Dedifferentiated amniotic fluid mesenchymal stem cell (primary cell): ENCODE results near the gene TMEM52B.
"Not testable (repeated sequence)": the region's sequence is repeated elsewhere in the genome, so short reads cannot be mapped to it uniquely, and the experiment has no call there.

Source experiments
- DNase-seq: peaks from one replicate; pipeline ENCODE4 v3.0.0-alpha.2; 2016; ENCODE audit errors: extremely low spot score

Gene TMEM52B

DNA sequence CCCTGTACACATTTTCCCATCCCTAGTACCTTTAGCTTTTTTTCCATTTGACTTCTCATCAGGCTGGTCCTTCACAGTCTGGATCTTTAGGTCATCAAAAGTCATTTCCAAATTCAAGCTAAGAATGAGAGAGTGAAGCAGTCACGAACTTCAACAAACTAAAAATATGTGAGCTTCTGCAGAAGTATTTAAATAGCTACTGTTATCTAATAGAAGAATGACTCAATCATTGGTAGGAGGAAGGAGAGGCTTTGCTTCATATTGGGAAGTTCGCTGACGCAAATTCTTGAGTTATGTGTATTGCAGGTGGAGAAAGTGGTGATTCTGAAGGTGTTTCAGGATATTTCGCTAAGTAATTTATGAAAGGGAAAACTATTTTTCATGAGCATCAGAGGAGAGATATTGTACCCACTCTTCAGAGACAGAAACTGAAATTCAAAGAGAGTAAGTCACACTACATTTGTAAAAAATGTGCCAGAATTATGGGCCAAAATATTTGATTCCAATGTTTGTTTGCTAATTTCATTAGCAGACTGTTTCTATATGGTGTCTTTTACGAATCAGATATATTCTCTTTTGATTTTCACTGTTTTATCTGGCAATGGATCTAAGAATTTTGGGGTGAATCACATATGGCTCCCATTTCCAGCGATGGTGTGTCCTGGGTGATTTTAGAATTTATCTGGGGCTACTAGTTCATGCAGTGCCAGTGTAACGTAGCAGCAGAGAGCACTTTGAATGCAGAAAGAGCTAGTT, 6.7 kb upstream of the TMEM52B start, which contains the start of gene OLR1:
TSS of gene OLR1 (minus strand) at position 160 of the 756 bp plus-strand sequence. CDS start at position 105, 55 bp downstream.
- no peak for DNase-seq

DNA sequence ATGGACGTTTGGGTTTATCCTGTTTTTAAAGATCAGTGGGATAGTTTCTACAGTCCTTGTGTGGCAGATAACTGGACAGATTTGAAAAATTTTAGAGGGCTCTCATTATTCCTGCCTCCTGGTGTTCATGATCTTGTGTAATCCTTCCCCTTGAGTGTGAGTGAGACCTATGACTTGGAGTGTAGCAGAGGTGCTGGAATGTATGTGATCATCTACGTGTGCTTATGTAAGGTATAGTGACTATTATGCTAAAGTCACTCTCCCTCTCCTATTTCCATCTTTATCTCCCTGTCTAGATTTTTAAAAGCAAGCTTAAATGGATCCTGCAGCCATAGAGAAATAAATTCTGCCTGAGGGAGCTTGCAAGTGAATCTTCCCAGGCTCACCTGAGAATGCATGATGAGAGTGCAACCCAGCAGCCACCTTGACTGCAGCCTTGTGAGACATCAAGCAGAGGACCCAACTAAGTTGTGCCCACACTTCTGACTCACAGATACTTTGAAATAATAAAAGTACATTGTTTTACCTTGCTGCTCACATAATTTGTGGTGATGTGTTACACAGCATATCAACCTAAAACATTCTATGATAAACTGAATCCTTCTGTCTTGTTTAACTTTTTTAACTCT, 3.7 kb upstream of the TMEM52B start:
- no peak for DNase-seq

DNA sequence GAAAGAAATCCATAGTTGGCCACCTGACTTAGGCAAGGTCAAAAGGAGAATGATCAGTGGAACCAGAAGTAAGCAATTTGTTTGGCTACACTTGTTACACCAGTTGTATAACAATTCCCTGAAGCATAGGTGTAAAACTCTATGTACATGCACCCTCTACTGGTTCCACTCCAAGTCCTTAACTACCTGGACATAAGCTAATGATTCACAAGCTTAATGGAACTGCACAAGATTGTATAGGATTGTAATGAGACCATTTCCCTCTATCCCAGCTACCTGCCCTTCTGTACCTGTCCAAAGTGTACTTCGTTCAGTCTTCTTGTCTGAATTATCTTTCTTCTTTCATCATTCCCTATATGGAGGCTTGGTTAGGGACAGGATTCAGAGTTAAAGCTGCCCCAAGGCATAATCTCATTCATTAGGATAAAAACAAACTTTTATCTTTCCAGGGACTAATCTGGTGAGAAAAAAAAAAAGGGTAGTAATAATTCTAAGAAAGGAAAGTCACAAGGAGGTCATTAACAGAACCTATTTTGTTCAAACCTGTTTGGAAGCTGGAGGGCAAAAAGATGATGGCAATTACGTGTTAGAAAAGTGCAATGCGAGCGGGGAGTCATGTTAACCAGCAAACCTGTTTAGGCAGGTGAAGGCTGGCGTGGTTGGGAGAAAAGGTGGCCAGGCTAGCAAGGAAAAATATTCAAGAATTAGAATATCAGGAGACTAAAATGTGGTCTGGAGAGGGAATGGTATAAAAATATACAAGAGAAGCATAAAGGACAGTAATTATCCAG, 2.8 kb upstream of the TMEM52B start:
- DNase-seq: no peak

DNA sequence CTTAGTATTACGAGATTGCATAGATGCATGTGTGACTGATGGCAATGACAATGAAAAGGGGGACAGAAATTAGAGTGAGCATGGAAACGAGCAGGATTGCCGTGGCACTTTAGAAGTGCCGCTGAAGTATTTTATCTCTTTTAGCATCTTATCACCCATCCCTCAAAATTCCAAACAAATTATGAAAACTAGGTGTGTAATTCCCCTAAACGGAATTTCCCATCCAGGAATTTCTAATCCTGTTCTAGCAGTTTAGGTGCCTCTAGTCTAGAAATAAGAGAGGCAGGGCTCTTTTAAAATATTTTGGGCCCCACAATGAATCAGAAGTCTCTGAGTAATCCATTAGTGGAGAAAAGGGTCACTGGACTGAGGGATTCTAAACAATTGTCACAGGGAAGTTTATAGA, 947 bp downstream of the TMEM52B start:
- DNase-seq: no peak

DNA sequence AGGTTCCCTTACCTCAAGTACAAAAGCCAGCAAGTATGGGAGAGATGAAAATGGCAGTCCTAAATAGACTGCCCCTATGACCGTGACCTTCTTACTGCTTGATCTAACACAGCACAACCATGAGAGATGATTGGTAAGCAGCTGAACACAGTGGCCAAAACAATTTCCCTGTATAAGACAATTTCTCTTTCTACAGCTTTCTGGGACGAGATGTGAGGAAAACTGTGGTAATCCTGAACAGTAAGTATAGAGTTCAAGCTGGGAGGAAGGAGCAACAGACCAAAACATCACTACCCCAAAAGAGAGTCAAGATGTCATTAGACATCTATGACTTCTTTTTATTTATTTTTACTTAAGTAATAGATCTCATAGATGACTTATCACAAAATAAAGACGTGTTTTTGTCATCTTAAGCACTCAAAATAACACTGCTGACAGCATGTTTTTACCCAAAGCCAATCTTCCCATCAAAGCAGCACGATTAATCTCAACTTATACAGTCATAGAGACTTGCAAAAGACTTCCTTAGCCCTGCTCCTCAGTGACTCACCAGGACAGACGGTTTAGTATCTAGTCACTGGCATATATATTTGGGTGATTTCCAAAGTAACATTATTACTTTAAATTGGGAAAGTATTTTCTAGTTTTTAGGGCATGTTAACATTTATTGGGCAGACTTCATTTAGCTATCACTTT, 3.7 kb downstream of the TMEM52B start:
- peak; percentile 35 for DNase-seq

DNA sequence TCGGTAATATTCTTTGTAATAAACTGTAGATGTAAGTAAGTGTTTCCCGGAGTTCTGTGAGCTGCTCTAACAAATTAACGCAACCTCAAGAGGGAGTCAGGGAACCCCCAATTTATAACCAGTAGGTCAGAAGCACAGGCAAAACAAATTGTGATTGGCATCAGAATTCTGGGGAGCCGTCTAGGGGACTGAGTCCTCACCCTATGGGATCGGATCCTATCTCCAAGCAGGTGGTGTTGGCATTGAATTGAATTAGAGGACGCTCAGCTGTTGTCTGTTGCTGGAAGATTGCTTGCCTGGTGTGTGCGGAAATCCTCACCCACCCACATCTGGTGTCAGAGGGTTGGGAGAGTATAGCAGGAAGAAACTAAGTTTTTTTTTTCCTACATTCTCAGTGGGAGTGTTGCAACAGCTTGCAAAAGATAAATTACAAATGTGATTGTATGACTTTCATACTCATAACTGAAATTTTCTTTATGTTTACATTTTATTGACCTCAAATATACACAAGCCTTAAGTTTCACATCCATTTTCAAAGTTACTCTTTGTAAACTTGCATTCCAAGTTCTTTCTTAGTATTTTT, 5.5 kb downstream of the TMEM52B start:
- peak; percentile 80 for DNase-seq

DNA sequence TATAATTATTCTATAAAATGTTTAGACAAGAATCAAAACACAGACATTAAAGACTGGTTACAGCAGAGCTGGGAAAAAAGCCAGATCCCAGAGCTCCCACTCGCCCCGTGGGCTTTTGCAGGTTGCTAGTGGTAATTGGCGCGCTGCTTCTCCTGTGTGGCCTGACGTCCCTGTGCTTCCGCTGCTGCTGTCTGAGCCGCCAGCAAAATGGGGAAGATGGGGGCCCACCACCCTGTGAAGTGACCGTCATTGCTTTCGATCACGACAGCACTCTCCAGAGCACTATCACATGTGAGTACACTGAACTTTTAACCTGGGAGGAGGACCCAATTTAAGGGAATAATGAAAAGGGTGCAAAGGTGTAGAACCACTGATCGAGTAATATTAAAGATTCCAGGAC, 7.5 kb downstream of the TMEM52B start:
- DNase-seq: no peak

DNA sequence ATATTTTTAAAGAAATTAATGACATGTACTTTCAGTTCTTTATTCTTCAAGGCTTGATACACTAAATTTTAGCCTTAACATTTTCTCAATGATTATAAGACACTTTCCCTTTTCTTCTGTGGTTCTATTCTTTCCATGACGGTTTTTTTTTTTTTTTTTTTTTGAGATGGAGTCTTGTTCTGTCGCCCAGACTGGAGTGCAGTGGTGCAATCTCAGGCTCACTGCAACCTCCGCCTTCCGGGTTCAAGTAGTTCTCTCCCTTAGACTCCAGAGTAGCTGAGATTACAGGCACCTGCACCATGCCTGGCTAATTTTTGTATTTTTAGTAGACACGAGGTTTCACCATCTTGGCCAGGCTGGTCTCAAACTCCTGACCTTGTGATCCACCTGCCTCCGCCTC, 8.1 kb downstream of the TMEM52B start:
- not testable (repeated sequence) for DNase-seq

DNA sequence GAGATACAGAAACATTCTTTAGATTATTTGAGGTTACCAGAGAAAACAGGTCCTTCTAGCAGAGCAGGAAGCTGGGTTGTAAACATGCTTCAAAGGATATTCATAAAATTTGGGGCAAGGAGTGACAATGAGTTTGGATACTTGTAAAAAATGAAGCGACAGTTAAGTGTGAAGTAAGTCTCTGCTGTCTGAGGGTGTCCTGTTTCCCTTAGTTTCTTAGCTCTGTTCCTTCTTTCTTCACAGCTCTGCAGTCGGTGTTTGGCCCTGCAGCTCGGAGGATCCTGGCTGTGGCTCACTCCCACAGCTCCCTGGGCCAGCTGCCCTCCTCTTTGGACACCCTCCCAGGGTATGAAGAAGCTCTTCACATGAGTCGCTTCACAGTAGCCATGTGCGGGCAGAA, 10.8 kb downstream of the TMEM52B start:
- no peak for DNase-seq

DNA sequence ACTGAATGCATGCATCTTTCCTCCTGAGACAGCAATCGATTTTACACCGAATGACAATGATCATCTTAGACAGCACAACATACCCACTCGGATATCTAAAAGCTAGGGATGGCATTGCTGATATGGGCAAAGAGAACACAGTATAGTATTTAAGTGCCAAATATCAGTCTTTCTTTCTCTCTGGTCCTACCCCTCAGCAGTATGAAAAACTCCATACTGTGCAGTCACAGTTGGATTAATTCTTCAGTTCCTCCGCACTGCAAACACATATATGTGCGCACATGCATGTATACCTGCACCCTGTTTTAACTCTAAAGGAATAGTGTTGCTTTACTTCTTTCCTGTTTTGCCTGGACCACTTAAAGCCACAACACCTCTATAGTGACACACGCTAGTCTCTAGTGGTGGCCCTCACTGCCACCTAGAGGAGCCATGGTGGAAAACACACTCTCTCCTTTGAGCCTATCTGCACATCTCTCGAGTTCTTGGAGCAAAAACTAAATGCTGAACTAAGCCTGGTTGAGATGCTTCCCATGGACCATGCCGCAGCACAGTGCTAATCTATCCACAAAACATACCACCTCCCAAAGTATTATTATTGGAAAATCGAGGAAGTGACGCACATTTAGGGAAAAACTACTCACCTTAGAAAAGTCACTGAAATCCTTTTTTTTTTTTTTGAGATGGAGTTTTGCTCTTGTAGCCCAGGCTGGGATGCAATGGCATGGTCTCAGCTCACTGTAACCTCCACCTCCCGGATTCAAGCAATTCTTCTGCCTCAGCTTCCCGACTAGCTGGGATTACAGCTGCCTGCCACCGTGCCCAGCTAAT, 11.9 kb downstream of the TMEM52B start:
- DNase-seq: peak; percentile 69

DNA sequence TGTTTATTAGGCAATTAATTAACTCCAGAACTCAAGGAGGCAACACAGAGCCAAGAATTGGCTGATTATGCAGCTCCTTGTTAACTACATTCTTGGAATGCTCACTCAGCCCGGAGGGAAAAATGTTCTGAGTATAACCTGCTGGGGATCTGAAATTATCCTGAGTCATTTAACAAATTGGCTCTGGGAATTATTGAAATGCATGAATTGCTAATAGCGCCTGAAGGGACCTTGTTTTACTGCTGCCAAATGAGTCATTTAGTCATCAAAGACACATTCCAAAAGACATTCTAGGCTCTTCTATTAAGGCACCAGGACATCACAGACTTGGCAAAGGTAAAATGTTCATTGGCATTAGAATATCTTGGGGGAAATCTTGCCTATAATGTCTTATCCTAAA, 13.0 kb downstream of the TMEM52B start:
- DNase-seq: no peak

DNA sequence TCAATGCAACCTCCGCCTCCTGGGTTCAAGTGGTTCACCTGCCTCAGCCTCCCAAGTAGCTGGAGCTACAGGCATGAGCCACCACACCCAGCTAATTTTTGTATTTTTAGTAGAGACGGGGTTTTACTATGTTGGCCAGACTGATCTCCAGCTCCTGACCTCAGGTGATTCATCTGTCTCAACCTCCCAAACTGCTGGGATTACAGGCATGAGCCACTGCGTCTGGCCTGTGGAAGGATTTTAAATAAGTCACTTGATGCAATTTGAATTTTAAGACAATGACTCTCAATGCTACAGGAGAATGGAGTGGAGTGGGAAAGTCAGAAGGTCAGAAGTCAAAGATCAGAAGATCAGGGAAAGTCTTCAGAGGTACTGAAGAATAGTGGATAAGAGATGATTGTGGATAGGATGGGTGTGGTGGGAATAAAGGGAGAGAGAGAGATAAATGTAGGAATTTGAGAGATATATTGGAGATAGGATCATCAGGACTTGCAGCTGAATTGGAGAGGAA, 15.4 kb downstream of the TMEM52B start:
- DNase-seq: no peak

DNA sequence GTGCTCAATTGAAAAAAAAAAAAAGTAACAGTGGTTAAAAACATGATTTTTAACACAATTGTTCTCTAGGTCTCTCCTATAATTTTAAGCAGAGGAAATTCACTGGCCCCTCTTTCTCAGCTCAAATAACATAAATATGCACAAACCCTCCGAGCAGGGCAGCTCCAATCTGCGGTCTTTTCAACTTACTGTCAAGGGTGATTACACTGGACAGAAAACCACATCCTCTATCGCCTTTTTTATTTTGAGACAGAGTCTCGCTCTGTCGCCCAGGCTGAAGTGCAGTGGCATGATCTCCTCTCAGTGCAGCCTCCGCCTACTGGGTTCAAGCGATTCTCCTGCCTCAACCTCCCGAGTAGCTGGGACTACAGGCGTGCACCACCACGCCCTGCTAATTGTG, 17.4 kb downstream of the TMEM52B start:
- no peak for DNase-seq

DNA sequence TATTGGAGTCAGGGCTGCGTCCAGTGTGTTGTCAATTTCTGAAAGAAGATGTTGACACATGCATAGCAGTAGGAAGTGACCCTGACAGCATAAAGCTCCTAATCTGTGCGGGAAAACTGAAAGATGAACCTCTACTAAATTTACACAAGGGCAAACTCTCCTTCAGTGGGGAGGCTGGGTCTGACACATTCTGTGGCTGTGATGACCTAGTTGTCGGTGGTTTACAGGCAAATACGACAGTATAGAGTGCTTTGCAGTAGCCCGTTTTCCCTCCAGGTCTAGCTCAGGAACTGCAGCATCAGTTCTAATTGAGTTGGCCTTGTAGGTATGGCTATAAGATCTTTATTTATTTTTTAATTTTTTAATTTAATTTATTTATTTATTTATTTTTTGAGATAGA, 19.0 kb downstream of the TMEM52B start:
- DNase-seq: no peak

DNA sequence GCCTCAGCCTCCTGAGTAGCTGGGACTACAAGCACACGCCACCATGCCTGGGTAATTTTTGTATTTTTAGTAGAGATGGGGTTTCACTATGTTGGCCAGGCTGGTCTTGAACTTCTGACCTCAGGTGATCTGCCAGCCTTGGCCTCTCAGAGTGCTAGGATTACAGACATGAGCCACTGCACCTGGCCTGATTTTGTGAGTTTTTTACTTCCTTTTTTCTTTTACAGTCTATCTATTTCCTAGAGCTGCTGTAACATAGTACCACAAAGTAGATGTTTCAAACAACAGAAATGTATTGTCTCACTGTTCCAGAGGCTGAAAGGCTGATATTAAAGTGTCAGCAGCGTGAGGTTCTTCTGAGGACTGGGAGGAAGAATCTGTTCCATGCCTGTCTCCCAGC, 25.7 kb downstream of the TMEM52B start:
- not testable (repeated sequence) for DNase-seq

DNA sequence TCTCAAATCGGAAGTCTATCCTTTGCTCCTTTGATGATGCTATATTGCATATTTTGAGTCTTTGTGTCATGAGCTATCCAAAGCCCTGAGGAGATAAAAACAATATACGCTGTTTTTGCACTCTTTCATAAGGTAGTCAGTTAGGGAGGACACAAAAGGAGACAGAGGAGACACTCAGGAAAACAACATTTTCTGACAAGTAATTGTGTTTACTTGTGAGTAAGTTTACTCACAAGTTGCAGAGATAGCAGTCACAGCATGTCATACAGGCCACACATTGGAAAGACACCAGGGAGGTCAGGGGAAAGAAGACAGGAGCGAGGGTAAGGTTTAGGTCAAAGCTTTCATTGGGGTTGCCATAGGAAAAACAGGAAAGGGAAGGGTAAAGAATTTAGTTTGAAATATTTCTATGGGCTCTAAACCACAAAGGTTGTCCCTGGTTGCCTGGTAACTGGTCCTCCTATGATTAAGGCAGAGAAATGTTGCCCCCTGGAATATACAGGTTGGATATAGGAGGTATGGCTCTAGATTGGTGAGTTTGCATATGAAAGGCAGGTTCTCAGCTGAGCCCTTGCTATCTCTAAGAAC, 26.5 kb downstream of the TMEM52B start:
- DNase-seq: no peak

DNA sequence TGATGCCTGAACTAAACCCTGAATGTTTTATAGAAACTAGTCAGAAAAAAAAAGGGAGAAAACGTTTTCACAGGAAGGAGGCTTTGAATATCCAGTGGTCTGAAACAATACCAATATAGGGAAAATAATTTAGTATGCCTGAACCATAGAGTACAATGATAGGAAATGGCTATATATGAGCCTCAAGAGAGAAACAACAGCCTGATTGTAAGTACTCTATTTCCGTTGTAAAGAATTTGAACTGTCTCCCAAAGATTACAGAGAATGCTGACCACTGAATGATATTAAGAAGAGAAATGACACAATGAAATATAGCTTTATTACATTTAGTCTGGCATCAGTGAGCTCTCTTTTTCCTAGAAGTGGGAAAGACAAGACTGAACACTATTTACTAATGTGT, 28.3 kb downstream of the TMEM52B start:
- DNase-seq: no peak

DNA sequence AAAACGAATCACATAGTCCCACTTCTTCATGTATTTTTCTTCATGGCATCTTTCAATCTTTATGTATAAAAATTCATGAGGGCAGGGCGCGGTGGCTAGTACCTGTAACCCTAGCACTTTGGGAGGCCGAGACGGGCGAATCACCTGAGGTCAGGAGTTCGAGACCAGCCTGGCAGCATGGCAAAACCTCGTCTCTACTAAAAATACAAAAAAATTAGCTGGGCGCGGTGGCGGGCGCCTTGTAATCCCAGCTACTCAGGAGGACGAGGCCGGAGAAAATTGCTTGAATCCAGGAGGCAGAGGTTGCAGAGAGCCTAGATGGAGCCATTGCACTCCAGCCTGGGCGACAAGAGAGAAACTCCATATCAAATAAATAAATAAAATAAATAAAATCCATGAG, 31.4 kb downstream of the TMEM52B start:
- DNase-seq: no peak

DNA sequence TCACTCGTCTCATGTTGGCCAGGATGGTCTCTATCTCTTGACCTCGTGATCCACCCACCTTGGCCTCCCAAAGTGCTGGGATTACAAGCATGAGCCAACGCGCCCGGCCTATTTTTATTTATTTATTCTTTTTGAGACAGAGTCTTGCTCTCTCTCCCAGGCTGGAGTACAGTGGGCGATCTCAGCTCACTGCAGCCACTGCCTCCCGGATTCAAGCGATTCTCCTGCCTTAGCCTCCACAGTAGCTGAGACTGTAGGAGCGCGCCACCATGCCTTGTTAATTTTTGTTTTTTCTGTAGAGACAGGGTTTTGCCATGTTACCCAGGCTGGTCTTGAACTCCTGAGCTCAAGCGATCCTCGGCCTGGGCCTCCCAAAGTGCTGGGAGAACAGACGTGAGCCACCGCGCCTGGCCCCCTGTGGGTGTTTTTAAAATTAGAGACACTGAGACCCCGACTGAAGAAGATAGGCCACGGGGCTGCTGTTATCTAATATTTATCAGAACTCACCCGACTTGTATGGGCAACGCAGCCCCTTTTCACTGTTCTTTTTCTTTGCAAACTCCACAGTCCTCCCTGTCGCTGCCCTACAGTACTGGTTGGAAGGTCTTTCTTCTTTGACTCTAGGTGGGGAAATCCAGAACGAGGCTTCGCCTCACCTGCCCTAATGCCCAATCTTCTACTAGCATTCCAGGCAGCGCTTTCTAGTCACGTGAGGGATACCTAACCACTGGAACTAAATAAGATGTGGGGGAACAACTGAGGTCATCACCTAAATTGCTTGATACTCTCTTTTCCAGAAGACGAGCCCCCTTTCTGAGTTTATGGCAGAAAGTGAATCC, 32.5 kb downstream of the TMEM52B start:
- no peak for DNase-seq
